ENCODE measurements around the gene C3orf33. TPM values are rescaled to one million over a fixed set of nuclear protein-coding genes. Genes with fewer than 3 reads are reported as not detected.
A peak's percentile ranks its signal among the peaks of the same experiment; 100 is the strongest.
"Not testable (repeated sequence)": the region's sequence is repeated elsewhere in the genome, so short reads cannot be mapped to it uniquely, and the experiment has no call there.

The C3orf33 gene
- 4.1 to 5.1 TPM (median 4.7 TPM) in 3 replicates for total RNA-seq
- long read RNA-seq, partial matches to known transcripts = 0 of 6 reads
- long read RNA-seq, other reads (novel, unspliced or antisense) = 3 of 6 reads

- H3K4me3 Mint-ChIP-seq (ENCODE audit: unreplicated experiment) = peak within 1 kb of the TSS; percentile 87
- H3K4me1 Mint-ChIP-seq (ENCODE audit: low read depth) = peaks cover 6% of the 10 kb centered on the region
- H3K36me3 Mint-ChIP-seq (ENCODE audit: low read depth) = peaks cover 2% of the 10 kb centered on the region
- TF ChIP-seq CTCF (IDR thresholded peaks at IDR 0.05) = peak; percentile 99
- H3K27ac Mint-ChIP-seq (ENCODE audit: unreplicated experiment) = peak within 1 kb of the TSS; percentile 92
- H3K9me3 Mint-ChIP-seq (ENCODE audit: low read depth) = no peaks in the 10 kb centered on the region
- H3K27me3 Mint-ChIP-seq (ENCODE audit: low read depth) = no peaks in the 10 kb centered on the region
- DNase-seq (ENCODE audit: low spot score) = no peak
Observed at GRCh38 chr3:155805802-155806618, at the start of gene C3orf33. Gene C3orf33 (minus strand): TSS chr3:155806278. CDS start chr3:155806252, 26 bp downstream.

- H3K36me3 Mint-ChIP-seq (ENCODE audit: low read depth) = peaks cover 5% of the 10 kb centered on the region
- H3K4me1 Mint-ChIP-seq (ENCODE audit: low read depth) = peaks cover 35% of the 10 kb centered on the region
- H3K9me3 Mint-ChIP-seq (ENCODE audit: low read depth) = peaks cover 4% of the 10 kb centered on the region
- H3K4me3 Mint-ChIP-seq (ENCODE audit: unreplicated experiment) = peak within 1 kb of the TSS; percentile 97
- H3K27me3 Mint-ChIP-seq (ENCODE audit: low read depth) = no peaks in the 10 kb centered on the region
- TF ChIP-seq CTCF (IDR thresholded peaks at IDR 0.05) = no peak
- H3K27ac Mint-ChIP-seq (ENCODE audit: unreplicated experiment) = peak within 1 kb of the TSS; percentile 99
- peak; percentile 99 for DNase-seq (ENCODE audit: low spot score)
Observed at GRCh38 chr3:155854141-155854940, 48.3 kb upstream of the C3orf33 start, which contains the start of gene SLC33A1. Gene SLC33A1 (minus strand): TSS chr3:155854427. CDS start chr3:155853997, 430 bp downstream.

- Mint-ChIP-seq H3K4me3 (ENCODE audit: unreplicated experiment) (peak overlapping the region; percentile 97), H3K9me3 (ENCODE audit: low read depth) (peaks cover 4% of the 10 kb centered on the region), H3K36me3 (ENCODE audit: low read depth) (peaks cover 5% of the 10 kb centered on the region), H3K4me1 (ENCODE audit: low read depth) (peaks cover 40% of the 10 kb centered on the region), H3K27ac (ENCODE audit: unreplicated experiment) (peak overlapping the region; percentile 99), H3K27me3 (ENCODE audit: low read depth) (no peaks in the 10 kb centered on the region)
- peak; percentile 45 for TF ChIP-seq CTCF (IDR thresholded peaks at IDR 0.05)
- DNase-seq (ENCODE audit: low spot score) = no peak
Observed at GRCh38 chr3:155853214-155854140, 47.4 kb upstream of the C3orf33 start.

GRCh38 chr3:155852341-155852740 is 46.3 kb upstream of the C3orf33 start:
- Mint-ChIP-seq H3K36me3 (ENCODE audit: low read depth) (peaks cover 7% of the 10 kb centered on the region), H3K9me3 (ENCODE audit: low read depth) (peaks cover 4% of the 10 kb centered on the region), H3K27me3 (ENCODE audit: low read depth) (no peaks in the 10 kb centered on the region), H3K4me3 (ENCODE audit: unreplicated experiment) (peak overlapping the region; percentile 97), H3K27ac (ENCODE audit: unreplicated experiment) (peak overlapping the region; percentile 66), H3K4me1 (ENCODE audit: low read depth) (peaks cover 48% of the 10 kb centered on the region)
- DNase-seq (ENCODE audit: low spot score) = no peak
- TF ChIP-seq CTCF (IDR thresholded peaks at IDR 0.05) = no peak

GRCh38 chr3:155849404-155849803 is 43.3 kb upstream of the C3orf33 start:
- peaks cover 56% of the 10 kb centered on the region for H3K4me1 Mint-ChIP-seq (ENCODE audit: low read depth)
- H3K36me3 Mint-ChIP-seq (ENCODE audit: low read depth); H3K27me3 Mint-ChIP-seq (ENCODE audit: low read depth); H3K27ac Mint-ChIP-seq (ENCODE audit: unreplicated experiment); H3K9me3 Mint-ChIP-seq (ENCODE audit: low read depth); DNase-seq (ENCODE audit: low spot score); H3K4me3 Mint-ChIP-seq (ENCODE audit: unreplicated experiment): not testable (repeated sequence)
